HepG2 (cell line): ENCODE data around the gene NOC2L. TPM values are rescaled to one million over a fixed set of nuclear protein-coding genes. Genes with fewer than 3 reads are reported as not detected.
A peak's percentile ranks its signal among the peaks of the same experiment; 100 is the strongest.

Experiments used
- ADNP ChIP-seq: sonication (generic); formaldehyde crosslinking; IDR thresholded peaks from 2 replicates; pipeline ENCODE4 v1.4.0; 2020; ENCODE audit warnings: missing genetic modification reagents
- CBX2 ChIP-seq, 2 experiments: fragments of 200-600 bp in 1 of 2; sonication (generic); formaldehyde crosslinking in 1 of 2; IDR thresholded peaks; 2 replicates each; pipeline versions ENCODE4 v1.7.0 to v1.8.1; 2018 to 2022; ENCODE audit warnings: low read depth in 2 of 2, low read length in 1 of 2, mild to moderate bottlenecking in 1 of 2, missing genetic modification reagents in 1 of 2
- CCAR2 ChIP-seq: fragments of 200-400 bp; formaldehyde crosslinking; optimal IDR thresholded peaks from 2 replicates; pipeline ENCODE3; 2018; ENCODE audit warnings: low read depth, mild to moderate bottlenecking, low read length, moderate library complexity
- CENPBD1 ChIP-seq: sonication (generic); formaldehyde crosslinking; IDR thresholded peaks from 2 replicates; pipeline ENCODE4 v1.8.0; 2022; ENCODE audit warnings: missing genetic modification reagents, low read depth, mild to moderate bottlenecking, borderline replicate concordance
- NR2F6 ChIP-seq, 2 experiments: IDR thresholded peaks; 2 replicates each; pipeline ENCODE4 v1.6.1; 2016; ENCODE audit warnings: antibody characterized with exemption in 1 of 2, mild to moderate bottlenecking in 1 of 2
- PAWR ChIP-seq: sonication (generic); formaldehyde crosslinking; IDR thresholded peaks from 2 replicates; pipeline ENCODE4 v1.4.0; 2020; ENCODE audit warnings: missing genetic modification reagents, mild to moderate bottlenecking, borderline replicate concordance
- POLR2G ChIP-seq: fragments of 200-400 bp; formaldehyde crosslinking; IDR thresholded peaks from 2 replicates; pipeline ENCODE4 v1.6.1; 2018; ENCODE audit warnings: mild to moderate bottlenecking, low read depth, low read length, moderate library complexity
- SALL1 ChIP-seq: sonication (generic); formaldehyde crosslinking; IDR thresholded peaks from 2 replicates; pipeline ENCODE4 v1.8.0; 2022; ENCODE audit warnings: mild to moderate bottlenecking, missing genetic modification reagents
- SNAPC2 ChIP-seq: sonication (generic); formaldehyde crosslinking; IDR thresholded peaks from 2 replicates; pipeline ENCODE4 v1.8.1; 2022; ENCODE audit warnings: mild to moderate bottlenecking, missing genetic modification reagents
- ZBTB34 ChIP-seq: sonication (generic); formaldehyde crosslinking; IDR thresholded peaks from 2 replicates; pipeline ENCODE4 v1.8.0; 2022; ENCODE audit warnings: mild to moderate bottlenecking, missing genetic modification reagents
- ZNF317 ChIP-seq: sonication (generic); formaldehyde crosslinking; IDR thresholded peaks from 2 replicates; pipeline ENCODE4 v1.5.0; 2020; ENCODE audit warnings: mild to moderate bottlenecking, missing genetic modification reagents
- ZNF329 ChIP-seq: sonication (generic); formaldehyde crosslinking; IDR thresholded peaks from 2 replicates; pipeline ENCODE4 v1.9.0; 2021; ENCODE audit warnings: low read depth, mild to moderate bottlenecking, missing genetic modification reagents
- ZNF343 ChIP-seq: sonication (generic); formaldehyde crosslinking; IDR thresholded peaks from 2 replicates; pipeline ENCODE4 v1.4.0; 2020; ENCODE audit warnings: mild to moderate bottlenecking, missing genetic modification reagents
- ZNF574 ChIP-seq: sonication (generic); formaldehyde crosslinking; IDR thresholded peaks from 2 replicates; pipeline ENCODE4 v1.4.0; 2020; ENCODE audit warnings: missing genetic modification reagents
- ZNF605 ChIP-seq: sonication (generic); formaldehyde crosslinking; IDR thresholded peaks from 2 replicates; pipeline ENCODE4 v1.8.0; 2022; ENCODE audit warnings: mild to moderate bottlenecking, missing genetic modification reagents
- ZNF609 ChIP-seq: sonication (generic); formaldehyde crosslinking; IDR thresholded peaks from 2 replicates; pipeline ENCODE4 v1.4.0; 2020; ENCODE audit warnings: mild to moderate bottlenecking, missing genetic modification reagents, borderline replicate concordance
- ZNF670 ChIP-seq: sonication (generic); formaldehyde crosslinking; IDR thresholded peaks from 2 replicates; pipeline ENCODE4 v1.8.0; 2022; ENCODE audit warnings: mild to moderate bottlenecking, missing genetic modification reagents, borderline replicate concordance
- ZNF747 ChIP-seq: sonication (generic); formaldehyde crosslinking; IDR thresholded peaks from 2 replicates; pipeline ENCODE4 v1.8.1; 2023; ENCODE audit warnings: missing genetic modification reagents, mild to moderate bottlenecking, borderline replicate concordance
- polyA plus RNA-seq, 8 experiments: library from polyadenylated mRNA; depleted of rRNA in 3 of 8; stranded (reverse) in 7 of 8; unstranded in 1 of 8; fragments of >200 nt; fragmentation: Illumina TruSeq in 4 of 8; extraction: Trizol in 4 of 8; gene quantifications; 2 replicates each; pipeline versions ENCODE4 v1.2.1 to v1.2.3, GENCODE V29; 2011 to 2016; ENCODE audit warnings: low read depth in 4 of 8, missing spikeins in 1 of 8, mixed read lengths in 1 of 8; ENCODE audit not compliant: insufficient read depth in 1 of 8
- total RNA-seq, 5 experiments: library from RNA; depleted of rRNA; stranded (reverse); fragments of >200 nt; fragmentation: Illumina TruSeq; extraction: Trizol; gene quantifications; 2 replicates each; pipeline ENCODE4 v1.2.3, GENCODE V29; 2016; ENCODE audit warnings: low read depth in 1 of 5

Gene NOC2L
- total and polyA plus RNA-seq, 2 of the 13 experiments (the other 11 are each of a cell fraction or from before 2014, with no cell fraction given): 32.0 to 103 TPM

DNA sequence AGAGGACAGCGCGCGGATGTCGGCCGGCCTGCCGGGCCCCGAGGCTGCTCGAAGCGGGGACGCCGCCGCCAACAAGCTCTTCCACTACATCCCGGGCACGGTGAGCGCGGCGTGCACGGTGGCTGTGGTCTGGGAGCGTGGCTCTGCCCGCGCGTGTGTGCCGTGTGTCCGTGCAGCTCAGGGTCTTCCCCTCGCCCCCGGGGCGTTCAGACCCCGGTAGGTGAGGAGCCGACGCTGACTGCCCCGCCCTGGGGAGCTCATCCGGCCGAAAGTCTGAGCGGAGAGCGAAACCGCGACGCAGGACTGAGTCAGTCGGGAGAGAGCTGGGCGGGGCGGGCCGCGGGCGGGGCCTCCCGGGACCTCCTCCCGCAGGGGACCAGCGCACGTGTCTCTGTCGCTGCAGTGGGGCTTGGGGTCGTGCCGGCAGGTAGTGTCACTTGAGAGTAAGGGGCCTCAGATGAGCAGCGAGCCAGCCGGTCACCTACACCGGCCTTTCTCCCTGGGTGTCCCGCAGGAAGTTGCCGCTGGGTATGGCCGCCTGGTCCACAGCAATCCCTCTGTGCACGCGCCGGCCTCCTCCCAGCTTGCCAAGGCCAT, 7.7 kb upstream of the NOC2L start (continued):
- TF ChIP-seq ZNF317 (no peak), ZNF747 (CRISPR knock-in tag) (no peak), ZNF670 (CRISPR knock-in tag) (no peak), POLR2G (no peak), PAWR (CRISPR knock-in tag) (no peak), SNAPC2 (no peak), ZNF605 (CRISPR knock-in tag) (0 out of 2 replicates have a peak, but pooled peaks have one; percentile 59), ZNF609 (CRISPR knock-in tag) (no peak), ZBTB34 (CRISPR knock-in tag) (no peak), ZNF329 (CRISPR knock-in tag) (no peak), ZNF574 (peak; percentile 37; the same call in 1 of the 2 replicates), SALL1 (CRISPR knock-in tag) (no peak; the same call in 1 of the 2 replicates), CENPBD1 (CRISPR knock-in tag) (no peak), CCAR2 (no peak), CBX2 (IDR thresholded peaks at IDR 0.05; ENCODE audit: low read depth, low read length) (no peak), CBX2 (CRISPR knock-in tag; IDR thresholded peaks at IDR 0.05; ENCODE audit: low read depth) (no peak), ZNF343 (no peak), ADNP (CRISPR knock-in tag) (no peak), NR2F6 (IDR thresholded peaks at IDR 0.05) (no peak), NR2F6 (CRISPR knock-in tag; IDR thresholded peaks at IDR 0.05) (no peak)
